ENCODE results near the gene HSPB1. TPM values are rescaled to one million over a fixed set of nuclear protein-coding genes. Genes with fewer than 3 reads are reported as not detected.

Gene HSPB1
- total and polyA plus RNA-seq, 2 of the 13 experiments (the other 11 are each of a cell fraction or from before 2014, with no cell fraction given), result 21.0 to 38.6 TPM

GRCh38 chr7:76317782-76318487 lies 15.5 kb downstream of the HSPB1 start (continued):
- TF ChIP-seq ZNF276 (CRISPR knock-in tag; IDR thresholded peaks at IDR 0.05; ENCODE audit: low read depth) (0 out of 2 replicates have a peak, but pooled peaks have one; percentile 54), IRF2 (CRISPR knock-in tag; IDR thresholded peaks at IDR 0.05) (0 out of 2 replicates have a peak, but pooled peaks have one; percentile 13), ZNF777 (CRISPR knock-in tag; IDR thresholded peaks at IDR 0.05) (peak; percentile 99), DNMT1 (CRISPR knock-in tag; IDR thresholded peaks at IDR 0.05) (no peak), ZC3H13 (CRISPR knock-in tag; IDR thresholded peaks at IDR 0.05) (peak; percentile 5; the same call in 1 of the 2 replicates), ZNF292 (CRISPR knock-in tag; IDR thresholded peaks at IDR 0.05; ENCODE audit: borderline replicate concordance, low read depth) (no peak), KDM5A (IDR thresholded peaks at IDR 0.05; ENCODE audit: borderline replicate concordance, low read length) (0 out of 2 replicates have a peak, but pooled peaks have one; percentile 38), ZMAT3 (CRISPR knock-in tag; conservative IDR thresholded peaks at IDR 0.05) (0 out of 2 replicates have a peak, but pooled peaks have one; percentile 38), RFXANK (CRISPR knock-in tag; IDR thresholded peaks at IDR 0.05) (peak; percentile 99), SP4 (CRISPR knock-in tag; IDR thresholded peaks at IDR 0.05) (peak; percentile 81), GPN1 (CRISPR knock-in tag; IDR thresholded peaks at IDR 0.05; ENCODE audit: borderline replicate concordance) (0 out of 2 replicates have a peak, but pooled peaks have one; percentile 27), SPEN (CRISPR knock-in tag; IDR thresholded peaks at IDR 0.05; ENCODE audit: low read depth) (peak; percentile 56; the same call in 1 of the 2 replicates), ZNF12 (CRISPR knock-in tag; IDR thresholded peaks at IDR 0.05) (0 out of 2 replicates have a peak, but pooled peaks have one; percentile 15), SCMH1 (CRISPR knock-in tag; IDR thresholded peaks at IDR 0.05; ENCODE audit: borderline replicate concordance) (no peak), MYC (CRISPR knock-in tag; IDR thresholded peaks at IDR 0.05; ENCODE audit: borderline replicate concordance) (peak; percentile 8; the same call in 1 of the 2 replicates), ZNF619 (CRISPR knock-in tag; IDR thresholded peaks at IDR 0.05) (peak; percentile 90; the same call in 1 of the 2 replicates), ARNT2 (CRISPR knock-in tag; IDR thresholded peaks at IDR 0.05; ENCODE audit: low read depth) (no peak), ZNF543 (CRISPR knock-in tag; IDR thresholded peaks at IDR 0.05) (0 out of 2 replicates have a peak, but pooled peaks have one; percentile 23), ZSCAN9 (CRISPR knock-in tag; IDR thresholded peaks at IDR 0.05; ENCODE audit: borderline replicate concordance) (0 out of 2 replicates have a peak, but pooled peaks have one; percentile 37), ZNF792 (CRISPR knock-in tag; IDR thresholded peaks at IDR 0.05) (0 out of 2 replicates have a peak, but pooled peaks have one; percentile 1), ZNF552 (CRISPR knock-in tag; IDR thresholded peaks at IDR 0.05; ENCODE audit: borderline replicate concordance) (peak; percentile 41; the same call in 1 of the 2 replicates), ZNF280D (CRISPR knock-in tag; IDR thresholded peaks at IDR 0.05) (0 out of 2 replicates have a peak, but pooled peaks have one; percentile 48), HOMEZ (CRISPR knock-in tag; IDR thresholded peaks at IDR 0.05; ENCODE audit: low read depth) (no peak), KDM5B (CRISPR knock-in tag; IDR thresholded peaks at IDR 0.05; ENCODE audit: borderline replicate concordance) (peak; percentile 50; the same call in 1 of the 2 replicates)

Data from HepG2 (cell line).